Muscle of leg (tissue), 11 donors: ENCODE measurements around the gene WWC2. TPM values are rescaled to one million over a fixed set of nuclear protein-coding genes. Genes with fewer than 3 reads are reported as not detected.

Experiments
- DNase-seq: peaks from one replicate; pipeline ENCODE4 v3.0.0; 2013
- H3K27ac ChIP-seq: one replicate; pipeline ENCODE4 v1.5.1; 2013; ENCODE audit warnings: mild to moderate bottlenecking, low read length, control low read depth
- H3K27me3 ChIP-seq: one replicate; pipeline ENCODE4 v1.6.1; 2013; ENCODE audit warnings: low read length; ENCODE audit not compliant: control insufficient read depth, insufficient read depth
- H3K36me3 ChIP-seq: one replicate; pipeline ENCODE4 v1.6.1; 2013; ENCODE audit warnings: low read length; ENCODE audit not compliant: control insufficient read depth, insufficient read depth
- H3K4me1 ChIP-seq: one replicate; pipeline ENCODE4 v1.6.1; 2013; ENCODE audit warnings: low read length; ENCODE audit not compliant: control insufficient read depth, insufficient read depth
- H3K4me3 ChIP-seq: one replicate; pipeline ENCODE4 v1.5.1; 2013; ENCODE audit warnings: low read length, control low read depth
- H3K9me3 ChIP-seq: replicated peaks from 2 replicates; pipeline ENCODE4 v1.6.1; 2013; ENCODE audit warnings: low read depth, low read length; ENCODE audit not compliant: control insufficient read depth
- WGBS: methylation state at CpG from one replicate; pipeline ENCODE4 v1.1.5; 2013; ENCODE audit warnings: missing lambda C conversion rate; ENCODE audit not compliant: insufficient coverage; 5-methylcytosine and 5-hydroxymethylcytosine counted together
- polyA plus RNA-seq, 8 donors: library from polyadenylated mRNA; unstranded; fragments of 120-200 nt; gene quantifications; one replicate each; pipeline versions ENCODE4 v1.2.1 to v1.2.3, GENCODE V29; 2013; ENCODE audit warnings: inconsistent platforms in 1 of 8, low replicate concordance in 1 of 8; ENCODE audit not compliant: insufficient read length in 8 of 8, insufficient read depth in 1 of 8
- total RNA-seq: library from RNA; stranded (reverse); fragments of 120-200 nt; gene quantifications from one replicate; pipeline ENCODE4 v1.2.4, GENCODE V29; 2013

The WWC2 gene
- total and polyA plus RNA-seq, 9 donors: 12.9 to 25.4 (median 18.9) TPM

GRCh38 chr4:183342541-183343533 is 243.8 kb downstream of the WWC2 start:
- Histone ChIP-seq H3K27ac (no peak overlapping the region), H3K9me3 (no peaks in the 10 kb centered on the region), H3K36me3 (no peaks in the 10 kb centered on the region), H3K4me3 (peak overlapping the region; percentile 17), H3K4me1 (peaks cover 17% of the 10 kb centered on the region), H3K27me3 (no peaks in the 10 kb centered on the region)
- DNase-seq: peak; percentile 36
- 13% methylated on average over 29 of the region's 40 CpGs for WGBS

- H3K27me3 ChIP-seq: no peaks in the 10 kb centered on the region
- H3K27ac ChIP-seq: no peak overlapping the region
- H3K9me3 ChIP-seq: no peaks in the 10 kb centered on the region
- 100% methylated on average over 2 of the region's 7 CpGs for WGBS
- H3K36me3 ChIP-seq: no peaks in the 10 kb centered on the region
- no peak for DNase-seq
- H3K4me3 ChIP-seq: no peak overlapping the region
- peaks cover 20% of the 10 kb centered on the region for H3K4me1 ChIP-seq
Observed at GRCh38 chr4:183343730-183344129, 244.7 kb downstream of the WWC2 start.

GRCh38 chr4:183344523-183345255 is 245.6 kb downstream of the WWC2 start:
- WGBS: 92% methylated on average over 15 of the region's 15 CpGs
- Histone ChIP-seq H3K9me3 (no peaks in the 10 kb centered on the region), H3K27ac (no peak overlapping the region), H3K27me3 (no peaks in the 10 kb centered on the region), H3K36me3 (no peaks in the 10 kb centered on the region), H3K4me3 (no peak overlapping the region), H3K4me1 (peaks cover 20% of the 10 kb centered on the region)
- DNase-seq: no peak

GRCh38 chr4:183345261-183345660 is 246.2 kb downstream of the WWC2 start:
- 70% methylated on average over 3 of the region's 4 CpGs for WGBS
- no peaks in the 10 kb centered on the region for H3K9me3 ChIP-seq
- no peak overlapping the region for H3K4me3 ChIP-seq
- H3K36me3 ChIP-seq: no peaks in the 10 kb centered on the region
- H3K27ac ChIP-seq: no peak overlapping the region
- peaks cover 20% of the 10 kb centered on the region for H3K4me1 ChIP-seq
- H3K27me3 ChIP-seq: no peaks in the 10 kb centered on the region
- no peak for DNase-seq

- H3K9me3 ChIP-seq: no peaks in the 10 kb centered on the region
- H3K4me1 ChIP-seq: peaks cover 20% of the 10 kb centered on the region
- no peak overlapping the region for H3K27ac ChIP-seq
- H3K36me3 ChIP-seq: no peaks in the 10 kb centered on the region
- WGBS: 84% methylated on average over 6 of the region's 8 CpGs
- H3K4me3 ChIP-seq: no peak overlapping the region
- DNase-seq: no peak
- no peaks in the 10 kb centered on the region for H3K27me3 ChIP-seq
Observed at GRCh38 chr4:183347146-183347545, 248.1 kb downstream of the WWC2 start.

- peaks cover 18% of the 10 kb centered on the region for H3K4me1 ChIP-seq
- H3K27ac ChIP-seq: no peak overlapping the region
- no peaks in the 10 kb centered on the region for H3K27me3 ChIP-seq
- H3K9me3 ChIP-seq: no peaks in the 10 kb centered on the region
- no peak overlapping the region for H3K4me3 ChIP-seq
- WGBS: 64% methylated on average over 2 of the region's 4 CpGs
- H3K36me3 ChIP-seq: no peaks in the 10 kb centered on the region
- DNase-seq: no peak
Observed at GRCh38 chr4:183347566-183347965, 248.5 kb downstream of the WWC2 start.

GRCh38 chr4:183348136-183348535 is 249.1 kb downstream of the WWC2 start:
- Histone ChIP-seq H3K36me3 (no peaks in the 10 kb centered on the region), H3K9me3 (no peaks in the 10 kb centered on the region), H3K27ac (no peak overlapping the region), H3K4me1 (peaks cover 12% of the 10 kb centered on the region), H3K4me3 (no peak overlapping the region), H3K27me3 (no peaks in the 10 kb centered on the region)
- DNase-seq: no peak
- WGBS: 92% methylated on average over 4 of the region's 12 CpGs

GRCh38 chr4:183348706-183349659 is 249.9 kb downstream of the WWC2 start:
- WGBS: 81% methylated on average over 8 of the region's 17 CpGs
- H3K36me3 ChIP-seq: no peaks in the 10 kb centered on the region
- H3K4me1 ChIP-seq: peaks cover 11% of the 10 kb centered on the region
- H3K4me3 ChIP-seq: no peak overlapping the region
- no peaks in the 10 kb centered on the region for H3K27me3 ChIP-seq
- H3K27ac ChIP-seq: no peak overlapping the region
- DNase-seq: peak; percentile 42
- no peaks in the 10 kb centered on the region for H3K9me3 ChIP-seq

GRCh38 chr4:183349673-183350072 is 250.6 kb downstream of the WWC2 start:
- peaks cover 11% of the 10 kb centered on the region for H3K4me1 ChIP-seq
- no peaks in the 10 kb centered on the region for H3K9me3 ChIP-seq
- no peaks in the 10 kb centered on the region for H3K36me3 ChIP-seq
- H3K27ac ChIP-seq: no peak overlapping the region
- no peaks in the 10 kb centered on the region for H3K27me3 ChIP-seq
- H3K4me3 ChIP-seq: no peak overlapping the region
- 74% methylated on average over 6 of the region's 9 CpGs for WGBS
- peak; percentile 26 for DNase-seq
